CD14-positive monocyte (primary cell): ENCODE results near the gene FGD4. TPM values are rescaled to one million over a fixed set of nuclear protein-coding genes. Genes with fewer than 3 reads are reported as not detected.

Experiments
- DNase-seq, 3 donors: peaks; one replicate each; pipeline ENCODE4 v3.0.0-alpha.2; 2011 to 2022
- H2AFZ ChIP-seq: 2 replicates; pipeline ENCODE4 v1.6.0; 2012; ENCODE audit warnings: mild to moderate bottlenecking, low read depth, low read length, inconsistent platforms; ENCODE audit not compliant: insufficient read depth, poor library complexity, severe bottlenecking
- H3K27ac ChIP-seq, 2 donors: 1 replicate in 1 of 2; 2 replicates in 1 of 2; pipeline ENCODE4 v1.5.1; 2012 to 2013; ENCODE audit warnings: low read length in 2 of 2, control low read depth in 1 of 2, inconsistent platforms in 1 of 2, low read depth in 1 of 2, mild to moderate bottlenecking in 1 of 2
- H3K27me3 ChIP-seq, 2 donors: one replicate each; pipeline versions ENCODE4 v1.6.0 to v1.6.1; 2011 to 2013; ENCODE audit warnings: low read length in 2 of 2; ENCODE audit not compliant: control insufficient read depth in 2 of 2, insufficient read depth in 2 of 2
- H3K36me3 ChIP-seq, 2 donors: replicated peaks in 1 of 2; 1 replicate in 1 of 2; 2 replicates in 1 of 2; pipeline versions ENCODE4 v1.5.1 to v1.6.1; 2012 to 2013; ENCODE audit warnings: low read length in 2 of 2, control low read depth in 1 of 2, inconsistent platforms in 1 of 2, mild to moderate bottlenecking in 1 of 2; ENCODE audit not compliant: insufficient read depth in 2 of 2, control insufficient read depth in 1 of 2
- H3K4me1 ChIP-seq, 2 donors: 1 replicate in 1 of 2; 2 replicates in 1 of 2; pipeline versions ENCODE4 v1.5.1 to v1.6.1; 2012 to 2013; ENCODE audit warnings: low read length in 2 of 2, control low read depth in 1 of 2, inconsistent platforms in 1 of 2, mild to moderate bottlenecking in 1 of 2, moderate library complexity in 1 of 2; ENCODE audit not compliant: insufficient read depth in 2 of 2, control insufficient read depth in 1 of 2
- H3K4me2 ChIP-seq: replicated peaks from 2 replicates; pipeline ENCODE3; 2012; ENCODE audit warnings: low read length, moderate library complexity, mild to moderate bottlenecking; ENCODE audit not compliant: poor library complexity, severe bottlenecking; ENCODE audit errors: extremely low read depth
- H3K4me3 ChIP-seq, 3 experiments: fragments of 200-600 bp in 1 of 3; sonication (generic) in 1 of 3; replicated peaks in 1 of 3; 1 replicate in 2 of 3; 2 replicates in 1 of 3; pipeline ENCODE4 v1.5.1; 2011 to 2013; ENCODE audit warnings: low read length in 3 of 3, mild to moderate bottlenecking in 3 of 3, control low read depth in 2 of 3, low read depth in 2 of 3, inconsistent platforms in 1 of 3, moderate library complexity in 1 of 3
- H3K79me2 ChIP-seq: 2 replicates; pipeline ENCODE4 v1.6.0; 2012; ENCODE audit warnings: mild to moderate bottlenecking, control low read depth, inconsistent platforms, low read length, moderate library complexity; ENCODE audit not compliant: insufficient read depth
- H3K9ac ChIP-seq: 2 replicates; pipeline ENCODE4 v1.6.0; 2017; ENCODE audit warnings: low read length, mild to moderate bottlenecking; ENCODE audit not compliant: insufficient read depth, poor library complexity, severe bottlenecking
- H3K9me3 ChIP-seq, 2 donors: replicated peaks in 1 of 2; 1 replicate in 1 of 2; 2 replicates in 1 of 2; pipeline versions ENCODE4 v1.5.1 to v1.6.1; 2012 to 2013; ENCODE audit warnings: low read length in 2 of 2, control low read depth in 1 of 2; ENCODE audit not compliant: control insufficient read depth in 1 of 2, insufficient read depth in 1 of 2
- H4K20me1 ChIP-seq: 2 replicates; pipeline ENCODE4 v1.6.0; 2012; ENCODE audit warnings: mild to moderate bottlenecking, low read length, control low read depth, moderate library complexity; ENCODE audit not compliant: insufficient read depth
- H3K27ac Mint-ChIP-seq, 7 donors: one replicate each; pipeline ENCODE4 v1.8.0; 2020; ENCODE audit warnings: mild to moderate bottlenecking in 7 of 7, mixed read lengths in 7 of 7, moderate library complexity in 6 of 7, inconsistent platforms in 2 of 7
- H3K27me3 Mint-ChIP-seq, 3 donors: one replicate each; pipeline ENCODE4 v1.8.0; 2021 to 2022; ENCODE audit warnings: low read depth in 3 of 3, mild to moderate bottlenecking in 3 of 3, mixed read lengths in 3 of 3, moderate library complexity in 3 of 3, inconsistent platforms in 1 of 3
- H3K36me3 Mint-ChIP-seq, 2 donors: one replicate each; pipeline ENCODE4 v1.8.0; 2020; ENCODE audit warnings: mixed read lengths in 2 of 2, inconsistent platforms in 1 of 2, mild to moderate bottlenecking in 1 of 2
- H3K4me1 Mint-ChIP-seq: one replicate; pipeline ENCODE4 v1.8.0; 2020; ENCODE audit warnings: mild to moderate bottlenecking, mixed read lengths
- H3K4me3 Mint-ChIP-seq, 2 donors: one replicate each; pipeline ENCODE4 v1.8.0; 2020; ENCODE audit warnings: mild to moderate bottlenecking in 2 of 2, mixed read lengths in 2 of 2, moderate library complexity in 1 of 2
- H3K9me3 Mint-ChIP-seq, 7 donors: one replicate each; pipeline ENCODE4 v1.8.0; 2020 to 2022; ENCODE audit warnings: mixed read lengths in 7 of 7, mild to moderate bottlenecking in 6 of 7, moderate library complexity in 6 of 7, inconsistent platforms in 2 of 7
- CTCF ChIP-seq: fragments of 200-600 bp; IDR thresholded peaks from one replicate; pipeline ENCODE4 v1.8.0; 2022; ENCODE audit warnings: antibody characterized with exemption, mild to moderate bottlenecking
- WGBS: methylation state at CpG from one replicate; pipeline ENCODE4 v1.1.5; 2013; ENCODE audit warnings: missing lambda C conversion rate; ENCODE audit not compliant: insufficient coverage; 5-methylcytosine and 5-hydroxymethylcytosine counted together
- intact Hi-C, 2 donors: fragments of 100-400 bp; cut with micrococcal nuclease; formaldehyde crosslinking; loops; one replicate each; pipeline versions ENCODE4 v1.15.0 to v1.15.1; 2023
- polyA plus RNA-seq, 3 donors: library from polyadenylated mRNA; depleted of rRNA in 1 of 3; unstranded in 2 of 3; stranded (reverse) in 1 of 3; fragments of 300-500 nt in 2 of 3; fragments of >200 nt in 1 of 3; fragmentation: Illumina TruSeq in 2 of 3; gene quantifications; 1 replicate in 2 of 3; 2 replicates in 1 of 3; pipeline ENCODE4 v1.2.3, GENCODE V29; 2012 to 2021

The FGD4 gene
- polyA plus RNA-seq, 3 donors, result 5.3 to 34.4 (median 6.0) TPM

DNA sequence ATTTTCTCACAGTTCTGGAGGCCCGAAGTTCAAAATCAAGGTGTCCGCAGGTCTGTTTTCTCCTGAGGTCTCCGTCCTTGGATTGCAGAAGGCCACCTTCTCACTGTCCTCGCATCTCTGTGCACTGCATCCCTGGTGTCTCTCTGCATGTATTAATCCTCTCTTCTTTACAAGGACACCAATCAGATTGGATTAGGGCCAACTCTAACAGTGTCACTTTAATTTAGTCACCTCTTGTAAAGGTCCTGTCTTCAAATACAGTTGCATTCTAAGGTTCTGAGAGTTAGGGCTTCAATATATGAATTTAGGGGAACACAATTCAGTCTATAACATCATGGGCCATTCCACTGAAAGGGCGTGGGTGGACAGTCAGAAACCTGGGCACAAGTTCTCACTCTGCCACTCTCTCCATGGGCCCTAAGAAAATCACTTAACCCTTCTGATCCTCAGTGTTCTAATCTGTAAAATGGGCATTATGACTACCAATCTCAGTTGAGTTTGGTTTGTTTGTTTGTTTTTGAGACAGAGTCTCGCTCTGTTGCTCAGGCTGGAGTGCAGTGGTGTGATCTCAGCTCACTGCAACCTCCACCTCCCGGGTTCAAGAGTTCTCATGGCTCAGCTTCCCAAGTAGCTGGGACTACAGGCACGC lies 41.6 kb upstream of the FGD4 start:
- Histone ChIP-seq H3K79me2 (no peaks in the 10 kb centered on the region), H3K27ac (no peak overlapping the region), H3K9me3 (no peaks in the 10 kb centered on the region), H3K27me3 (no peaks in the 10 kb centered on the region), H3K9ac (no peak overlapping the region), H3K4me3 (no peak overlapping the region), H3K36me3 (no peaks in the 10 kb centered on the region), H4K20me1 (no peaks in the 10 kb centered on the region), H2AFZ (no peak overlapping the region), H3K4me1 (no peaks in the 10 kb centered on the region), H3K4me2 (no peak overlapping the region)
- no peaks in the 10 kb centered on the region for H3K36me3 Mint-ChIP-seq
- no peaks in the 10 kb centered on the region for H3K4me1 Mint-ChIP-seq
- H3K9me3 Mint-ChIP-seq, result no peaks in the 10 kb centered on the region
- H3K27me3 Mint-ChIP-seq, result no peaks in the 10 kb centered on the region
- intact Hi-C loops, result no loop called here
- TF ChIP-seq CTCF, result no peak
- no peak overlapping the region for H3K4me3 Mint-ChIP-seq
- WGBS, result 100% methylated on average over 5 of the region's 8 CpGs
- H3K27ac Mint-ChIP-seq, result no peak overlapping the region
- no peak for DNase-seq

DNA sequence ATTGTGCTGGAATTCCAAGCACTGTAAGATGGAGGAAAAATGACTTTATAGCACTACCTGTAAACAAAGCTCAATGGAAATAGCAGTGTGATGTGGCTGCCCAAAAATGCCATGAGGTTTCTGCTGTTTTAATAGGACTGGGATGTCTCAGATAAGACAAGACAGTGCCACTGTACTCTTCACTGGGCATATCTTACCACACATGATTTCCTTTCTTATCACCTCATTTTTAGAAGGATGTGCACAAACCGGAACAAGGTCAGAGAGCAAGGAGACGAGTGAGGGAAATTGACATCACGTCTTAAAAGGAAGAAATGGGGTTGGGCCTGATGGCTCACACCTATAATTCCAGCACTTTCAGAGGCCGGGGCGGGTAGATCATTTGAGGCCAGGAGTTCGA lies 38.4 kb upstream of the FGD4 start:
- Histone ChIP-seq H3K4me3 (no peak overlapping the region), H4K20me1 (no peaks in the 10 kb centered on the region), H3K79me2 (no peaks in the 10 kb centered on the region), H3K9me3 (no peaks in the 10 kb centered on the region), H3K27me3 (no peaks in the 10 kb centered on the region), H3K36me3 (no peaks in the 10 kb centered on the region), H3K4me2 (no peak overlapping the region), H3K4me1 (no peaks in the 10 kb centered on the region), H3K27ac (no peak overlapping the region), H3K9ac (no peak overlapping the region), H2AFZ (no peak overlapping the region)
- Mint-ChIP-seq H3K27me3 (no peaks in the 10 kb centered on the region), H3K4me3 (no peak overlapping the region), H3K27ac (no peak overlapping the region), H3K9me3 (no peaks in the 10 kb centered on the region), H3K4me1 (no peaks in the 10 kb centered on the region), H3K36me3 (no peaks in the 10 kb centered on the region)
- no peak for DNase-seq
- 88% methylated on average over 3 of the region's 6 CpGs for WGBS
- intact Hi-C loops, result loop anchor here (10.0 kb wide), 2 partner anchors 314 to 394 kb away; partner anchors contain the start of genes DNM1L (in 2 of the 2) and YARS2 (in 1 of the 2)
- no peak for TF ChIP-seq CTCF
